Measurements from ENCODE around the gene GON4L.
"Not testable (repeated sequence)": the region's sequence is repeated elsewhere in the genome, so short reads cannot be mapped to it uniquely, and the experiment has no call there.

GON4L gene

DNA sequence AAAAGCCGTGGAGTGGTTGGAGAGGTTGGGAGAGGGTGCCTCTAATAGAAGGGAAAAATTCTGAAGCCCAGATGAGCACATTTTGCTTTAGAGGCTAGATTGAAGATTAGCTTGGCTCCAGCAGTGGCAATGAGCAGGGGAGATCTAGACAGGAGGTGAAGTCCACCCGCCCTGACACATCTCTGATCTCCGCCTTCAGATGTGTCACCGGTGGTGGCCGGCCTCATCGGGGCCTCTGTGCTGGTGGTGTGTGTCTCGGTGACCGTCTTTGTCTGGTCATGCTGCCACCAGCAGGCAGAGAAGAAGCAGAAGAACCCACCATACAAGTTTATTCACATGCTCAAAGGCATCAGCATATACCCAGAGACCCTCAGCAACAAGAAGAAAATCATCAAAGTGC, 10.8 kb upstream of the GON4L start:
- DNase-seq = no peak

DNA sequence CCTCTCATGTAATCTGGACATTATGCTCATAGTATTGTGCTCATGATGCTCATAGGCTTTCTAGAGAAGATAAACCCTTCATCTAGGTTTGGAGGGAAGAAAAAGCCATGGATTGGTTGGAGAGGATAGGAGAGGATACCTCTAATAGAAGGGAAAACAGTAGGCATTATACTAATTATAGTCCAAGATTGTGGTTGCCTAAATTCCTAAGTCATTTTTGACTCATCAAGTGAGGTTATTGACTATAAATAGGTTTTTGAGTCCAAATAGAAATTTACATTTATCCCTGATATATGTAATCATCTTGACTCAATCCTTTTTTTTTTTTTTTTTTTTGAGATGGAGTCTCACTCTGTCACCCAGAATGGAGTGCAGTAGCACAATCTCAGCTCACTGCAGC, 7.4 kb upstream of the GON4L start:
- no peak for DNase-seq

GRCh38 chr1:155861896-155862295, 4.9 kb upstream of the GON4L start:
- DNase-seq = no peak

DNA sequence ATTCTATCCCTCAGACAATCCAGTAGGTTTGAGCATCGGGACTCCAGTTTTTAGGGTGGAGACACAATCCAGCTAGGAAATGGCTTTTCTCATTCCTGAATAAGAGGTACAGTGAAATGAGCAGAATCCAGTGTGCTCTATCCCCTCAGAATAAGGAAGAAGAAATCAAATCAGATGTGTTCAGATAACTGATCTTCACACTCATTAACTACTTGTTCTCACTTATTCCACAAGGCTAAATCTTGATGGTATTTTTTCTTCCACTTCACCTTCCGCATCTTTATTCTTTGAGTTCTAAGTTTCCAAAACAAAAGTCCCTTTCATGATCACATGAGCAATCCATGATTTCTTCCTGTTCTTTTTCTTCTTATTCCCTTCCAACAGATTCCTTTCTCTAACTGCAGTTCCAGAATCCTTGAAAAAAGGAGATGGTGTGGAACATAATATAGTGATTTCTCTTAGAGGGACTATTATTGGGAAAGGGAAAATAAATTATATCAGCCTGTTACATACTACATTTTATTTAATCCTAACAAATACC, 4.0 kb upstream of the GON4L start:
- DNase-seq = no peak

- peak; percentile 26 to 43 for DNase-seq
These were observed 3.2 kb upstream of the GON4L start for GRCh38 chr1:155859881-155860871.

DNA sequence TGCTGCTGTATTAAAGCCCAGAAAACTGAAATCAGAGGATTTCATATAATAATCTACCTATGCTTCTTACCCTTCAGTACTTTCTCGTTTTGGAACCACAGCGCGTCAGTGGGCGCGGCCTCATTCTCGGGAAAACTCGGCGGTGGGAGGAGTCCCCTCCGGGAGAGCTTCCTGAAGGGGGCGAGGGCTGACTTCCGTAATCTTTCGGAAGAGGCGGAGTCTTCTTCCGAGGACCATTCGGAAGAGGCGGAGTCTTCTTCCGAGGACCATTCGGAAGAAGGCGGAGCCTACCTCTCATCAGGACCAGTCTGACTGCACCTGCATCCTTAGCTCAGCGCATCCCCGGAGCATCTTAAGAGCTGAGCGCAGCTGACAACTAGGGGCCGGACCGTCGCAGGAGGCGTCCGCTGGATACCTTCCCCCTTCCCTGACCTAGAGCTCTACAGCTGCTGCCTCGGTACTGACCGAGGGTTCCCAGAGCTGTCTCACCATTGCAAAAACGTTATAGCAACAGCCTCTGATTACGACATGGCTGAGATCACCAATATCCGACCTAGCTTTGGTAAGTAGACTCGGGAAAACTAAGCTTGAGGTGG, 2.3 kb upstream of the GON4L start, which contains the start of gene SYT11:
SYT11 (plus strand) TSS at position 334 of the 596 bp plus-strand sequence; CDS start at position 529, 195 bp downstream.
- DNase-seq = peak; percentile 93 to 96

- peak; percentile 4 to 6 for DNase-seq
These were observed 1.8 kb upstream of the GON4L start for GRCh38 chr1:155858800-155859233.

DNA sequence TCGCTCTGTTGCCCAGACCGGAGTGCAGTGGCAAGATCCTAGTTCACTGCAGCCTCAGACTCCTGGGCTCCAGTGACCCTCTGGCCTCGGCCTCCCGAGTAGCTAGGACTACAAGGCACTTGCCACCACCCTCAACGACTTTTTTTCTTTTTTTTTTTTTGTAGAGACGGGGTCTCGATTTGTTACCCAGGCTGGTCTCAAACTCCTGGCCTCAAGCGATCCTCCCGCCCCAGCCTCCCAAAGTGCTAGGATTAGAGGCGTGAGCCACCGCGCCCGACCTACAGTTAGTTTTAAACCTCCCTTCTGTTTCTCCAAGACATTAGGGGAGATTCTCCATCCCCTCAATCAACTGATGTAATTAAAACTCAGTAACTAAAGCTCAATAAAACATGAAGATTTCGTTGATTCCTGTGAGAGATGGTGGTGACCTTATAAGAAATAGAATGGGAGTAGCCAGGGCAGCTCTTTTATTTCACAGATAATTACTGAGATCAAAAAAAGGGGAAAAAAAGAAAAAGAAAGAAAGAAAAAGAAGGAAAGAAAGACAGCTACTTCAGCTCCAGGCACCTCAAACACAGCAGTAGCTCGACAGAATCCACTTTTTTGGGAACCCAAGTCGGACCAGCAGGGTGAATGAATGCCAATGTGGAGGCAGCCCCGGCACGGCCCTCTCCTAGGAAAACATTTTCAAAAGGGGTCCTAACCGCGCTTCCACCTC, 598 bp downstream of the GON4L start:
- no peak for DNase-seq

DNA sequence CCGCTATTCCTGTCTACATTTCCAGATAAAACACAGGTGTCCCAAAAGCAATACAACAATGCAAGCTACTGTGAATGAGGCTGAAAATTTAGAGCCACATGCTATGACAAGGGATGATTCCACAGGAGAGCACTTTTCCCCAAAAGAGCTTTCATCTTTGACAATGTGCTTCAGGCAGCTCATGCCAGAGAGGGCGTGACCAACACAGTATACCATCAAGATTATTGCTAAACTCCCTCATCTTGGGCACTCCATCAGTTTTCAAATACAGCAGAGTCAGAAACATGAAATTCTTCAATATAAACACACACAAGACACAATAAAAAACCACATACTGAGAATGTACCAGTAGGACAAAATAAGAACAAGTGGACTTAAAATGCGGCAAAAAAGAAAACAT, 6.7 kb downstream of the GON4L start:
- no peak for DNase-seq

DNA sequence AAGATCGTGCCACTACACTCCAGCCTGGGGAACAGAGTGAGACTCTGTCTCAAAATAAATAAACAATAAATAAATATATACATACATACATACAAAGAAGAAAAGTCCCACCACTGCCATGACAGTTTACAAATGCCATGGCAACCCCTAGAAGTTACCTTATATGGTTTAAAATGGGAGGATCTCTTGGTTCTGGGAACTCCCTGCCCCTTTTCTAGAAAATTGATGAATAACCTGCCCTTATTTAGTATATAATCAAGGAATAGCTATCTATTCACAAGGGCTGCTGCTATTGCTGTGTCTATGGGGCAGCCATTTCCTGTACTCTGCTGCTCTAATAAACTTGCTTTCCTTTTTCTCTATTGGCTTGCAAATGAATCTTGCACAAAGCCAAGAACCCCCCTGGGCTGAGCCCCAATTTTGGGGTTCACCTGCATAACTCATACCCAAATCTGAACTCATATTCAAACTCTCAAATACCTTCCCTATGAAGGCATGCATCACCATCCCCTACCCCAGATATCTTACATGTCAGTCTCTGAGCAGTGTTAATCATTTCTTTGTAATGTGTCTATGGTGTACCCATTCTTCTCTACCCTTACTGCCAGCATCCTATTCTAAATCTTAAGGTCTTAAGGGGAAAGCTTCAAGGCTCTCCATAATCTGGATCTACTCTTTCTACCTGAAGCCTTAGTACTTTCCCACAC, 9.0 kb downstream of the GON4L start:
- DNase-seq = no peak

DNA sequence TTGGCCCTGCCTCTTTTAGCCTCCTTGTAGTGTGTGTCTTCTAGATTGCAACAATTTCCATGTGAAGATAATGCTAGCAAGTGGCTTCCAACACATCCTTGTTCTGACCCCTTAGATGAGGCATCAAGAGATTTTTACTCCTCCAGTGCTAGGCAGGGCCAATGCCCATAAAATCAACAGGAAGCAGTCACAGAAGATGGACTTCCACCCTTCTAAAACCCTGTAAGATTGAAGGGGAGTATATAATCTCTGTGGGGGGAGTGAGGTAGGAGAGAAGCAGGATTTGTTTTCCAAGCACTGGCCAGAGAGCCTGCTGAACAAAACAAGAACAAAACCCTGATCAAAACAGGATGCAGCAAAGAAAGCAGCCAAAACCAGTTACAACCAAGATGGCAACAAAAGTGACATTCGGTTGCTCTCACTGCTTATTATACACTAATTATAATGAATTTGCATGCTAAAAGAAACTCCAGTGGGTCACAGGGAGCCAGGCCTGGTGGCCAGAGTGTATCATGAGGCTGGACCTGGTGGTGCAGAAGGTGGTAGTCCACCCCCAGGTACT, 12.1 kb downstream of the GON4L start:
- no peak for DNase-seq

DNA sequence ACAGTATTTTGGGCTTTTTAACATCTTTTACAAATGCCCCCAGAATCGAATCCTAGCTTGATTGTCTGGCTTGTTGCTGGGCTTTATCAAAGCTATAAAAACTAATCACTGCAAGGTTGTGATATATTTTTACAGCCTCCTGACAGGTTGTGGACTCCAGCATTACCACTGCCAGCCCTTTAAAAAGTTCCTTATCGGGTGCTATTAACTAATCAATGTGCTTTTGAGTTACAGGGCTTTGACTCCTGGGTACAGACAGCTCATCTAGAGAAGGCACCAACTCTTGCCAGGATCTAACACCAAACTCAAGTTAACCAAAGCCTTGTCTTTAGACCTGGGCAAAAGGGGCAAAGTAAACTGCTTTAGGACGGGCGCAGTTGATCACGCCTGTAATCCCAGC, 16.6 kb downstream of the GON4L start:
- no peak for DNase-seq

- DNase-seq = no peak
These were observed 21.5 kb downstream of the GON4L start for GRCh38 chr1:155835548-155835947.

GRCh38 chr1:155834927-155835399, 22.1 kb downstream of the GON4L start:
- not testable (repeated sequence) for DNase-seq

GRCh38 chr1:155834296-155834926, 22.6 kb downstream of the GON4L start:
- DNase-seq = no peak

- DNase-seq = no peak
These were observed 23.2 kb downstream of the GON4L start for GRCh38 chr1:155833665-155834295.

DNA sequence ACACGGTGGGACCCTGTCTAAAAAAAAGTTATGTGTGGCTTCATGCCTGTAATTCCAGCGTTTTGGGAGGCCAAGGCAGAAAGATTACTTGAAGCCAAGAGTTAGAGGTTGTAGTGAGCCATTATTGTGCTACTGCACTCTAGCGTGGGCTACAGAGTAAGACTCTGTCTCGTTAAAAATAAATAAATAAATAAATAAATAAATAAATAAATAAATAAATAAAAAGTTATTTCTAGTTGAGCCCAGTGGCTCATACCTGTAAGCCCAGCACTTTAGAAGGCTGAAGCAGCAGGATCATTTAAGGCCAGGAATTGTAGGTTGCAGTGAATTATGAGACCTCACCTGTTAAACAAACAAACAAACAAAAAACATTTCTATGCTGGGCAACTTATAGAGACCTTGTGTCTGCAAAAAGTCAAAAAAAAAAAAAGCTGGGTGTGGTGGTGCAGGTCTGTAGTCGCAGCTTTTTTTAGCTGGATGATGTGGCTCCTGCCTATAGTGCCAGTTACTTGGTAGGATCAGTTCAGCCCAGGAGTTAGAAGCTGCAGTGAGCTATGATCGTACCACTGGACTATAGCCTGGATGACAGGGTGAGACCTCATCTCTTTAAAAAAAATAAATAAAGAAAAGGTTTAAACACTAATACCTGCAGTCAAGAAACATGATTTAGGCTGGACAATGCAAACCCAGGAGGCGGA, 25.6 kb downstream of the GON4L start:
- DNase-seq = no peak

DNA sequence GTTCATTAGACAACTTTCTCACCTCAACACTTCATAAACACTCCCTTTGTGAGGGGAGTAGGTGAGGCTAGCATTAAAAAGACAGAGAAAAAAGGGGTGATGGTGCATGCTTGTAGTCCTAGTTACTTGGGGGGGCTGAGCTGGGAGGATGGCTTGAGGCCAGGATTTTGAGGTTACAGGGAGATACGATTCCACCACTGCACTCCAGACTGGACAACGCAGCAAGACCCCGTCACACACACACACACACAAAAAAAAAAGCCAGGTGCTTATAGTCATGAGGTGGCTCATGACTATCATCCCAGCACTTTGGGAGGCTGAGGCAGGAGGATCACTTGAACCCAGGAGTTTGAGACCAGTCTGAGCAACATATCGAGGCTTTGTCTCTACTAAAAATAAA, 29.6 kb downstream of the GON4L start:
- DNase-seq = no peak

DNA sequence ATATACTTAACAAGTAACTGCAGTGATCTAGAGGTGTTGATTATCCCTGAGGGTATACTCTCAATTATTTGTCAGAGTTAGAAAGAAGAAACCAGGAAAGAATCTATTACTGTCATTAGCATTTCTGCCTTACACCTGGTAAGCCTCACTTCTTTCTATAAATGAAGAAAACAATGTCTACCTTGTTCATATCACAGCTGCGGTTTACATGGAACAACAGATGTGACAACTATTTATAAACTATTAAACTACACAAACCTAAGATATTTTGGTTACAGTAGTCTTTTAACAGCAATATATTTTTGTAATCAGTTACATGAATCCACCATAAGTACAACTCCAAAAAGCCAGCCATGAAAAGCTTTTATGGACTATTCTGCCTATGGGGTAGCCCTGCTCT, 40.7 kb downstream of the GON4L start:
- no peak for DNase-seq

DNA sequence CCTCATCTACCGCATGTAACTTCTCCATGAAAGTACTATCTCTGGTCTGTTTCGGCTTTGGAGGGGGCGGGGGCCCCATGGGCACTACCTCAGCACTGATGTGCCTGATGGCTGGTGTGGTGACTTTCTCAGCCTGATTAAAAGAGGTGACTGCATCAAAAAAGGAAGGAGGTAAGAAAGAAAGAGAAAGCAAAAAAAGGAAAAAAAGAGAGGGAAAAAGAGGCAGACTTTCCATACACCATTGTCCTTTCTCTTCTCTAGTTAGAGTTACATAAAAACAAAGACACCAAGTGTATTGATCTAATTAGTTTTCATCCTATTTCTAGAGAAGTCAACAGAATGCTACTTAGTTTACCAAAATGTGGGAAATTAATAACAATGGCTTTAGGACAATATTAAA, 43.3 kb downstream of the GON4L start:
- no peak for DNase-seq
